H1 (cell line): ENCODE measurements around the gene NPTX1. TPM values are rescaled to one million over a fixed set of nuclear protein-coding genes. Genes with fewer than 3 reads are reported as not detected.
A peak's percentile ranks its signal among the peaks of the same experiment; 100 is the strongest.

ENCODE experiments used
- GABPA ChIP-seq: IDR thresholded peaks from 2 replicates; pipeline ENCODE4 v1.6.1; 2011; ENCODE audit warnings: mild to moderate bottlenecking, low read length, moderate library complexity, borderline replicate concordance; ENCODE audit not compliant: insufficient read depth
- KDM4A ChIP-seq: IDR thresholded peaks from one replicate; pipeline ENCODE4 v1.7.1; 2012; ENCODE audit warnings: low read depth, mild to moderate bottlenecking, moderate library complexity, low read length, inconsistent platforms; ENCODE audit not compliant: severe bottlenecking
- POLR2A ChIP-seq, 2 experiments: IDR thresholded peaks; 1 replicate in 1 of 2; 2 replicates in 1 of 2; pipeline ENCODE4 v1.6.1; 2011; ENCODE audit warnings: low read depth in 2 of 2, low read length in 2 of 2, mild to moderate bottlenecking in 2 of 2; ENCODE audit errors: control extremely low read depth in 1 of 2
- RNF2 ChIP-seq: fragments of 200-900, 300-1000 bp; sonication (generic); IDR thresholded peaks from 2 replicates; pipeline ENCODE4 v1.7.1; 2016; ENCODE audit warnings: borderline replicate concordance, low read depth, mild to moderate bottlenecking, antibody characterized with exemption, low read length; ENCODE audit not compliant: poor library complexity, severe bottlenecking; ENCODE audit errors: missing control alignments
- polyA plus RNA-seq, 7 experiments: library from polyadenylated mRNA; depleted of rRNA in 3 of 7; stranded (reverse) in 5 of 7; unstranded in 2 of 7; fragments of >200 nt in 5 of 7; fragments of 200-250 nt in 2 of 7; gene quantifications; 1 replicate in 5 of 7; 2 replicates in 1 of 7; 4 replicates in 1 of 7; pipeline versions ENCODE4 v1.2.1 to v1.2.3, GENCODE V29; 2011 to 2013; ENCODE audit warnings: missing spikeins in 2 of 7, mixed read lengths in 2 of 7
- total RNA-seq: library from RNA; stranded (reverse); fragmentation: NEBNext Ultra II Directional; extraction: Animal tissue kit (Norgen Biotek cat#: 25700); gene quantifications from 2 replicates; pipeline ENCODE4 v1.2.1, GENCODE V29; 2021

Gene NPTX1
- total and polyA plus RNA-seq, 2 of the 8 experiments (the other 6 are each of a cell fraction or from before 2014, with no cell fraction given) = 12.0 to 17.9 TPM

DNA sequence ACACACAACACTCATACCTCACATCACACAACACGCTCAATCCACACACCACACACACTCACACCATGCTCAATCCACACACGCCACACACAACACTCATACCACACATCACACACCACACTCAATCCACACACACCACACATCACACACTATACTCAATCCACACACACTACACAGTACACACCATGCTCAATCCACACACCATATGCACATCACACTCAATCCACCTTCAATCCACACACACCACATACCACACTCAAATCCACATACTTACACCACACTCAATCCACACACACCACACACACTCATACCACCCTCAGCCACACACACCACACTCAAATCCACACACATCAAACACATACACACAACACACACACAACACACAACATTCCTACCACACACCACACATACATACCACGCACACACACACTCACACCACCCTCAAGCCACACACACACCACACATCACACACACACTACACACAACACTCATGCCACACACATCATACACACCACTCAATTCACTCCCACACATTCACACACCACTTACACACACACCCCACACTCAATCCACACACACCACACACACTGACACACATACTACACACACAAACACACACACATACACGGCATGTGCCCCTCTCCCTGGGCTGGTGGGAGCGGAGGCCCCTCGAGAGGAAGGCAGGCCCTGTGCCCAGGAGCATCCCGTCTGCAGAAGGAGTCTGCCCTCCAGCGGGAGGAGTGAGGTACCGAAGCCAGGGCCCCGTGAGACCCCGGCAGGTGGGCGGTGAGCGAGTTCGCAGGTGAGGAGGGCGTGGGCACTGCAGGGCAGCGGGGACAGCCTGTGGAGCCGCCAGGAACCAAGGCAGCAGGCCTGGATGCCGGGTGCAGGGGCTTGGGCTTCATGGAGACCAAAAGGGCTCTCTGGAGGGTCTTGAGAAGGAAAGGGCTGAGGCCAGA is 35.1 kb upstream of the NPTX1 start (continued):
- TF ChIP-seq RNF2 = no peak
- no peak for TF ChIP-seq KDM4A
- peak; percentile 69; the same call in 1 of the 2 replicates for TF ChIP-seq GABPA
- no peak for TF ChIP-seq POLR2A (IDR thresholded peaks at IDR 0.05; ENCODE audit: control extremely low read depth in 1 of 2, low read depth in 2 of 2, low read length in 2 of 2)
